ENCODE data around the gene LRRC36. TPM values are rescaled to one million over a fixed set of nuclear protein-coding genes. Genes with fewer than 3 reads are reported as not detected.

Gene LRRC36
- total RNA-seq, 2 donors from 2014 or later, result 0.33 to 0.43 TPM

DNA sequence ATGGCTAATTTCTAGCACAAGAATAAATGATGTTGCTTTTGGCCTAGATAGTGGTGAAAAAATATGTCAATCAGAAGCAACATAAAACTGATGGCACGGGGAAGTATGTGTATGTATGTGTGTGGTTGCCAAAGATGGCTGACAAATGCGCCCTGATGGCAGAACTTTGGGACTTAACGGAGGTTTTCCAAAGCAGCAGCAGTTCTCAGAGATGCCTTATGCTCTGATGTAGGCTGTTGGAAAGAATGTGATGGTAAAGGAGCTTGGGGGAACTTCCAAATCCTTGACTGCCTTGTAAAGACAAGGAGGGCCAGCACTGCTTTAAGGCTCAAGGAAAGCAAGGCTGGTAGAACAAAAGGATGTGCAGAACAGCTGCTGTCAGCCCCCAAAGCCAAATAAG is 16.1 kb upstream of the LRRC36 start:
- no peaks in the 10 kb centered on the region for H3K9me3 ChIP-seq
- no peak overlapping the region for H3K27ac ChIP-seq
- DNase-seq (ENCODE audit: low spot score), result no peak
- H3K36me3 ChIP-seq, result no peaks in the 10 kb centered on the region
- H3K4me3 ChIP-seq, result no peak overlapping the region
- TF ChIP-seq CTCF (IDR thresholded peaks at IDR 0.05), result no peak
- no peaks in the 10 kb centered on the region for H3K27me3 ChIP-seq
- H3K4me1 ChIP-seq, result no peaks in the 10 kb centered on the region

DNA sequence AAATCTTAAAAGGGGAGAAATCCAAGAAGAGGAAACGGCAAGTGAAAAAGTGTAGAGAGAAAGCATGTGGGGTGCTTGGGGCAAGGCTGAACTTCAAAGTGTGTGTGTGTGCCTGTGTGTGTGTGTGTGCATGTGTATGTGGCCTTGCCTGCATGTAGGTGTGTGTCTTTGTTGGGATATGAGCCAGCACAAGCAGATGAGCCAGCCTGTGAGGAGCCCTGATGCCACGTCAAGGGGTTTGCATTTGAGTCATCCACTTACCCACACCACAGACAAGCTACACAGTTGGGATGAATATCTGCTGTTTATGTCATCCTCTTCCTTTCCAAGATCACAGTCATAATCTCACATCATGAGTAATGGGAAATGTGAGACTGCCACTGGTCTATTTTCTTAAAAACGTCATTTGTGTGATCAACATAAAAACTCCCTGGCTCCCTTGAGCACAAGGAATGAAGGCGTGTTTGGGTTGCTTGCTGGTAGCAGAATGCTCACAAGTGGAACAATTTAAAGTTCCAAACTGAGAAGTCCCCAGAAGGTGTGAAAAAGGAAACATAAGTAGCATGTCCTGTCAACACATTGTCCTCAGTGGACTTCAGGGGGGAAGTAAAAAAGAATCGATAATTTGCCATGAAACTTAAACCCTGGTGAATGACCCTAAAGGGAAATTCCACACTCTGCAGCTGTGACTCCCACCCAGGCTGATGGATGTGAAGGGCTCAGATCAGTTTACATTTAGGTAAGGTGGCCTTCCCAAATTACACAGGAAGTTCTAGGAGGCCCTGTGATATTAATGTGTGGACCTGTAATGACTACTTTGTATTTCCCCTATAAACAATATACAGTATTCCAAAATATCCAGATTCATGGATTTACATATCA is 14.8 kb upstream of the LRRC36 start:
- Histone ChIP-seq H3K4me3 (no peak overlapping the region), H3K36me3 (no peaks in the 10 kb centered on the region)
- DNase-seq (ENCODE audit: low spot score), result peak; percentile 84

GRCh38 chr16:67312719-67313118 is 13.9 kb upstream of the LRRC36 start:
- Histone ChIP-seq H3K9me3 (no peaks in the 10 kb centered on the region), H3K27ac (no peak overlapping the region), H3K27me3 (no peaks in the 10 kb centered on the region), H3K4me1 (no peaks in the 10 kb centered on the region), H3K4me3 (no peak overlapping the region), H3K36me3 (no peaks in the 10 kb centered on the region)
- no peak for TF ChIP-seq CTCF (IDR thresholded peaks at IDR 0.05)
- no peak for DNase-seq (ENCODE audit: low spot score)

More for the DNA sequence above, 14.8 kb upstream of the LRRC36 start:
- Histone ChIP-seq H3K27ac (peak overlapping the region; percentile 55 to 57), H3K27me3 (no peaks in the 10 kb centered on the region), H3K4me1 (no peaks in the 10 kb centered on the region), H3K9me3 (no peaks in the 10 kb centered on the region)
- no peak for TF ChIP-seq CTCF (IDR thresholded peaks at IDR 0.05)

DNA sequence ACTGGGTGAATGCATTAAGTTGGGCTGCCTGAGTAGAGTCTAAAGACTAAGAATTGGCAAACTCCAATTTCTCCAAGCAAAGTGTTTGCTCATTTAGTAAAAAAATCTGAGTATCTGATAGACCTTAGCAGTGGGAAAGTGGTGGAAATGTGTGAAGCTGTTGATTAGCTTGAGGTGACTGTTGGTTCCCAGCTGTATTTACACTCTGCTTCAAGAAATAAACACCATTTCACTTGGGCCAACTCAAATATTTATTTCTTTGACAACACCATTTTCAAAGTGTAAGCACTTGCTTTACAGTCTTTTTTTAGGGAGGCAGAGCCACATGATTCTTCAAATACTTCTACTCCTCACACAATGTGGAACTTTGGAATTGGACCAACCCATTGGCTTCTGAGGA is 8.8 kb upstream of the LRRC36 start:
- Histone ChIP-seq H3K27me3 (no peaks in the 10 kb centered on the region), H3K9me3 (no peaks in the 10 kb centered on the region), H3K4me1 (no peaks in the 10 kb centered on the region), H3K36me3 (no peaks in the 10 kb centered on the region), H3K4me3 (no peak overlapping the region), H3K27ac (no peak overlapping the region)
- no peak for DNase-seq (ENCODE audit: low spot score)
- no peak for TF ChIP-seq CTCF (IDR thresholded peaks at IDR 0.05)

DNA sequence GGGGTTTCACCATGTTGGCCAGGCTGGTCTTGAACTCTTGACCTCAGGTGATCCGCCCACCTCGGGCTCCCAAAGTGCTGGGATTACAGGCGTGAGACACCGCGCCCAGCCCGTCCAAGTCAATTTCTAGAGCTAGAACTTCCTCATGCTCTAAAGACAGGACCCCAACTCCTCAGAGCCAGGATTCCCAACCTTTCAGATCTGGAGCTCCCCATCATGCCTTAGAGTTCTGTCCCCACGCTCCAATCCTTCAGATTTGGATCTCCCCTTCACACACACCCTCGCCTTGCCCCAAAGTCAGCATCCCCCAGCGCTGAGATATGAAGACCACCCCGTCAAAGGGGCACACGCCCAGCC is 522 bp upstream of the LRRC36 start:
- H3K27ac ChIP-seq, result peak overlapping the region in 1 of 2 donors; percentile 19
- peak overlapping the region; percentile 38 to 54 for H3K4me3 ChIP-seq
- H3K9me3 ChIP-seq, result no peaks in the 10 kb centered on the region
- no peak for TF ChIP-seq CTCF (IDR thresholded peaks at IDR 0.05)
- H3K4me1 ChIP-seq, result peaks cover 0 to 13% of the 10 kb centered on the region in 2 donors
- no peak for DNase-seq (ENCODE audit: low spot score)
- no peaks in the 10 kb centered on the region for H3K36me3 ChIP-seq
- H3K27me3 ChIP-seq, result no peaks in the 10 kb centered on the region

GRCh38 chr16:67327743-67328142 is 1.1 kb downstream of the LRRC36 start:
- no peaks in the 10 kb centered on the region for H3K36me3 ChIP-seq
- no peaks in the 10 kb centered on the region for H3K27me3 ChIP-seq
- H3K4me1 ChIP-seq, result peaks cover 0 to 13% of the 10 kb centered on the region in 2 donors
- DNase-seq (ENCODE audit: low spot score), result no peak
- no peaks in the 10 kb centered on the region for H3K9me3 ChIP-seq
- H3K4me3 ChIP-seq, result no peak overlapping the region
- no peak overlapping the region for H3K27ac ChIP-seq
- no peak for TF ChIP-seq CTCF (IDR thresholded peaks at IDR 0.05)

Data from right atrium auricular region (tissue), 2 donors.